Loucy (cell line): ENCODE results near the gene CPED1.

ENCODE experiments used
- H2AFZ ChIP-seq: fragments of 200-600 bp; sonication (generic); 2 replicates; pipeline ENCODE4 v1.6.0; 2016; ENCODE audit warnings: antibody characterized with exemption, mild to moderate bottlenecking, low read length, moderate library complexity
- H3F3A ChIP-seq: fragments of 200-600 bp; 2 replicates; pipeline ENCODE4 v1.6.0; 2016; ENCODE audit warnings: antibody characterized with exemption, low read depth, mild to moderate bottlenecking
- H3K27me3 ChIP-seq: fragments of 200-600 bp; sonication (generic); 2 replicates; pipeline ENCODE4 v1.6.1; 2014; ENCODE audit warnings: low read length, mild to moderate bottlenecking; ENCODE audit not compliant: insufficient read depth, poor library complexity, severe bottlenecking
- H3K36me3 ChIP-seq: fragments of 200-600 bp; sonication (generic); 2 replicates; pipeline ENCODE4 v1.6.1; 2016; ENCODE audit warnings: low read length; ENCODE audit not compliant: insufficient read depth
- H3K4me1 ChIP-seq: fragments of 200-600 bp; sonication (generic); 2 replicates; pipeline ENCODE4 v1.5.1; 2014; ENCODE audit warnings: low read length, mild to moderate bottlenecking; ENCODE audit not compliant: insufficient read depth, poor library complexity, severe bottlenecking
- H3K4me2 ChIP-seq: fragments of 200-600 bp; sonication (generic); 2 replicates; pipeline ENCODE4 v1.6.0; 2014; ENCODE audit warnings: antibody characterized with exemption, low read length, low read depth, mild to moderate bottlenecking; ENCODE audit not compliant: poor library complexity, severe bottlenecking
- H3K4me3 ChIP-seq: fragments of 200-600 bp; sonication (generic); 2 replicates; pipeline ENCODE4 v1.5.1; 2014; ENCODE audit warnings: low read length, mild to moderate bottlenecking, mixed read lengths; ENCODE audit not compliant: poor library complexity, severe bottlenecking
- H3K79me2 ChIP-seq: fragments of 200-600 bp; sonication (generic); 2 replicates; pipeline ENCODE4 v1.6.1; 2014; ENCODE audit warnings: low read length; ENCODE audit not compliant: insufficient read depth
- H3K9ac ChIP-seq: fragments of 200-600 bp; sonication (generic); 2 replicates; pipeline ENCODE4 v1.6.0; 2014; ENCODE audit warnings: mild to moderate bottlenecking, low read depth, low read length, moderate library complexity; ENCODE audit not compliant: poor library complexity, severe bottlenecking
- H3K9me2 ChIP-seq: fragments of 200-600 bp; sonication (generic); replicated peaks from 2 replicates; pipeline ENCODE4 v1.6.1; 2016; ENCODE audit warnings: low read depth, low read length, mixed read lengths
- H3K9me3 ChIP-seq: fragments of 200-600 bp; sonication (generic); 2 replicates; pipeline ENCODE4 v1.6.1; 2014; ENCODE audit warnings: mild to moderate bottlenecking, antibody characterized with exemption, low read length, low read depth; ENCODE audit not compliant: insufficient read depth
- H4K20me1 ChIP-seq: fragments of 200-600 bp; sonication (generic); 2 replicates; pipeline ENCODE4 v1.6.0; 2014; ENCODE audit warnings: antibody characterized with exemption, low read length, mild to moderate bottlenecking; ENCODE audit not compliant: insufficient read depth, poor library complexity, severe bottlenecking
- EZH2phosphoT487 ChIP-seq: fragments of 200-600 bp; IDR thresholded peaks from 2 replicates; pipeline ENCODE4 v1.6.1; 2018; ENCODE audit warnings: antibody characterized with exemption, mild to moderate bottlenecking, moderate library complexity, borderline replicate concordance
- TF ChIP-seq, protein P1 (sequence below): fragments of 200-600 bp; sonication (generic); conservative IDR thresholded peaks from 2 replicates; pipeline ENCODE4 v1.5.1; 2014; ENCODE audit warnings: mild to moderate bottlenecking, antibody characterized with exemption, low read length

CPED1 gene

DNA sequence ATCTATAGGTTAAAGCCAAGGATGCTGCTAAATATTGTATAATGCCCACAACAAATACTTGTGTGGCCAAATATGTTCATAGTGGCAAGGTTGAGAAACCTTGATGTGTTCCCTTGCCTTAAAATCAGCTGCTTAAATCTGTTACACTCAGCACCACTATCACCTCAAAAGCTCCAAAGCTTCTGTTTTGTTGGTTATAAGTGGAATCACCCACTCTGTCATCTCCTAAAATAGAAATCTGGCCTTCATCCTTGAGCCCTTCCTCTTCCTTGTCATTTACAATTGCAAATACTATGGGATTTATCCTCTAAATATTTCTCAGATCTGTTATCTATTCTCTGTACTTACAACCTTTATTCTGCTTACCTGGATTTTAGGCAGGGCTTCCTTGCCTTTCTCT lies 61.4 kb downstream of the CPED1 start:
- Histone ChIP-seq H3K79me2 (no peaks in the 10 kb centered on the region), H3K4me2 (no peak overlapping the region), H2AFZ (no peak overlapping the region), H3K36me3 (no peaks in the 10 kb centered on the region), H3K9ac (no peak overlapping the region), H3K27me3 (no peaks in the 10 kb centered on the region), H3F3A (no peaks in the 10 kb centered on the region), H4K20me1 (no peaks in the 10 kb centered on the region), H3K4me3 (no peak overlapping the region), H3K9me3 (no peaks in the 10 kb centered on the region), H3K9me2 (no peaks in the 10 kb centered on the region), H3K4me1 (no peaks in the 10 kb centered on the region)
- TF ChIP-seq, protein P1, sequence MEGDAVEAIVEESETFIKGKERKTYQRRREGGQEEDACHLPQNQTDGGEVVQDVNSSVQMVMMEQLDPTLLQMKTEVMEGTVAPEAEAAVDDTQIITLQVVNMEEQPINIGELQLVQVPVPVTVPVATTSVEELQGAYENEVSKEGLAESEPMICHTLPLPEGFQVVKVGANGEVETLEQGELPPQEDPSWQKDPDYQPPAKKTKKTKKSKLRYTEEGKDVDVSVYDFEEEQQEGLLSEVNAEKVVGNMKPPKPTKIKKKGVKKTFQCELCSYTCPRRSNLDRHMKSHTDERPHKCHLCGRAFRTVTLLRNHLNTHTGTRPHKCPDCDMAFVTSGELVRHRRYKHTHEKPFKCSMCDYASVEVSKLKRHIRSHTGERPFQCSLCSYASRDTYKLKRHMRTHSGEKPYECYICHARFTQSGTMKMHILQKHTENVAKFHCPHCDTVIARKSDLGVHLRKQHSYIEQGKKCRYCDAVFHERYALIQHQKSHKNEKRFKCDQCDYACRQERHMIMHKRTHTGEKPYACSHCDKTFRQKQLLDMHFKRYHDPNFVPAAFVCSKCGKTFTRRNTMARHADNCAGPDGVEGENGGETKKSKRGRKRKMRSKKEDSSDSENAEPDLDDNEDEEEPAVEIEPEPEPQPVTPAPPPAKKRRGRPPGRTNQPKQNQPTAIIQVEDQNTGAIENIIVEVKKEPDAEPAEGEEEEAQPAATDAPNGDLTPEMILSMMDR, result no peak
- TF ChIP-seq EZH2phosphoT487, result no peak

DNA sequence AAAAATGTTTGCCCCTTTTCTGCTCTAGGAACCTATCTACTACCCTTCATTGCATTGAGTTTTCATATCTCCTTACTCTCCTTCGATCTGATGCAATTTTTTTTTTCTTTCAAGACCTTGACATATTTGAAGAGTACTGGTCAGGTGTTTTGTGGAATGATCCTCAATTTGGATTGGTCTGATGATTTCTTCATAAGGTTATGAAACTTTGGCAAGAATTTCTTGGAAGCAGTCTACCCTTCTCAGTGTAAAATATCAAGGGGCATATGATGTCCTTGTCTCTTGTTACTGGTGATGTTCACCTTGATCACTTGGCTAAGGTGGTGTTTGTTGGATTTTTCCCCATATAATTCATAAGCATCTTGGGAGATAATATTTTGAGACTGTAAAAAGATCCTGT lies 64.7 kb downstream of the CPED1 start:
- Histone ChIP-seq H3K9me3 (no peaks in the 10 kb centered on the region), H3K4me1 (no peaks in the 10 kb centered on the region), H3K4me3 (no peak overlapping the region), H3K9ac (no peak overlapping the region), H3F3A (no peaks in the 10 kb centered on the region), H4K20me1 (no peaks in the 10 kb centered on the region), H3K27me3 (no peaks in the 10 kb centered on the region), H3K79me2 (no peaks in the 10 kb centered on the region), H3K9me2 (no peaks in the 10 kb centered on the region), H3K36me3 (no peaks in the 10 kb centered on the region), H2AFZ (no peak overlapping the region), H3K4me2 (no peak overlapping the region)
- TF ChIP-seq, protein P1, result no peak
- no peak for TF ChIP-seq EZH2phosphoT487

DNA sequence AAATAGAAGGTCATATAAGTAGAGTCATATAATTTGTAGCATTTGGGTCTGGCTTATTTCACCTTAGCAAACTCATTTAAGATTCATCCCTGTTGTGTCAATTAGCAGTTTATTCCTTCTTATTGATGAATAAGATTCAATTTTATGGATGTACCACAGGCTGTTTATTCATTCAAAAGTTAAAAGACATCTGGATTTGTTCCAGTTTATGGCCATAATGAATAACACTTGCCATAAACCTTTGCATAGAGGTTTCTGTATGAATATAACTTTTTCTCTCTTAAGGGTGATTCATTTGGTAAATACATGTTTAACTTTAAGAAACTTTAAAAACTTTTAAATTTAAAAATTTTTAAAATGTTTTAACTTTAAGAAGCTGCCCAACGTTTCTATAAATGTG lies 66.4 kb downstream of the CPED1 start:
- H3K79me2 ChIP-seq, result no peaks in the 10 kb centered on the region
- H3K27me3 ChIP-seq, result no peaks in the 10 kb centered on the region
- no peaks in the 10 kb centered on the region for H3K36me3 ChIP-seq
- no peaks in the 10 kb centered on the region for H3K9me3 ChIP-seq
- H2AFZ ChIP-seq, result no peak overlapping the region
- H3F3A ChIP-seq, result no peaks in the 10 kb centered on the region
- H3K4me1 ChIP-seq, result no peaks in the 10 kb centered on the region
- H3K9ac ChIP-seq, result no peak overlapping the region
- no peaks in the 10 kb centered on the region for H3K9me2 ChIP-seq
- TF ChIP-seq, protein P1, result no peak
- TF ChIP-seq EZH2phosphoT487, result no peak
- no peak overlapping the region for H3K4me3 ChIP-seq
- no peaks in the 10 kb centered on the region for H4K20me1 ChIP-seq
- no peak overlapping the region for H3K4me2 ChIP-seq
